HepG2 (cell line): ENCODE data around the gene MED23. TPM values are rescaled to one million over a fixed set of nuclear protein-coding genes. Genes with fewer than 3 reads are reported as not detected.

Source experiments
- CC2D1A ChIP-seq: sonication (generic); formaldehyde crosslinking; IDR thresholded peaks from 2 replicates; pipeline ENCODE4 v1.8.1; 2023; ENCODE audit warnings: mild to moderate bottlenecking, missing genetic modification reagents
- EHMT2 ChIP-seq: fragments of 200-600 bp; sonication (generic); IDR thresholded peaks from 2 replicates; pipeline ENCODE4 v1.7.0; 2017; ENCODE audit warnings: antibody characterized with exemption, low read depth, low read length, borderline replicate concordance
- ELF4 ChIP-seq: sonication (generic); formaldehyde crosslinking; IDR thresholded peaks from 2 replicates; pipeline ENCODE4 v1.5.0; 2020; ENCODE audit warnings: missing genetic modification reagents, mild to moderate bottlenecking, moderate library complexity, borderline replicate concordance
- ESRRA ChIP-seq: sonication (generic); formaldehyde crosslinking; IDR thresholded peaks from 2 replicates; pipeline ENCODE4 v1.5.1; 2020; ENCODE audit warnings: mild to moderate bottlenecking, low read depth, missing genetic modification reagents
- FIP1L1 ChIP-seq: fragments of 200-400 bp; formaldehyde crosslinking; IDR thresholded peaks from 2 replicates; pipeline ENCODE4 v1.6.1; 2018; ENCODE audit warnings: low read depth, mild to moderate bottlenecking, low read length, moderate library complexity, borderline replicate concordance; ENCODE audit not compliant: insufficient read depth
- GABPA ChIP-seq, 2 experiments: IDR thresholded peaks; 2 replicates each; pipeline ENCODE4 v1.6.1; 2011 to 2016; ENCODE audit warnings: low read depth in 2 of 2, low read length in 1 of 2, missing biosample characterization in 1 of 2, missing genetic modification characterization in 1 of 2
- GATAD1 ChIP-seq: IDR thresholded peaks from 2 replicates; pipeline ENCODE4 v1.6.1; 2016; ENCODE audit warnings: missing genetic modification reagents, missing compliant biosample characterization
- HDAC1 ChIP-seq: sonication (generic); formaldehyde crosslinking; IDR thresholded peaks from 2 replicates; pipeline ENCODE4 v1.5.1; 2020; ENCODE audit warnings: mild to moderate bottlenecking, missing genetic modification reagents
- HDAC2 ChIP-seq: sonication (generic); formaldehyde crosslinking; IDR thresholded peaks from 2 replicates; pipeline ENCODE4 v1.4.0; 2020; ENCODE audit warnings: missing genetic modification reagents
- MEIS1 ChIP-seq: sonication (generic); formaldehyde crosslinking; IDR thresholded peaks from 2 replicates; pipeline ENCODE4 v1.9.0; 2021; ENCODE audit warnings: mild to moderate bottlenecking, missing genetic modification reagents, moderate library complexity, borderline replicate concordance
- RARA ChIP-seq: IDR thresholded peaks from 2 replicates; pipeline ENCODE4 v1.6.1; 2016; ENCODE audit warnings: missing genetic modification reagents, missing compliant biosample characterization
- SP1 ChIP-seq, 2 experiments: fragments of 450-650 bp in 1 of 2; sonication (generic) in 1 of 2; formaldehyde crosslinking in 1 of 2; IDR thresholded peaks; 2 replicates each; pipeline versions ENCODE4 v1.4.0 to v1.6.1; 2016 to 2020; ENCODE audit warnings: missing genetic modification reagents in 1 of 2
- SP140L ChIP-seq: sonication (generic); formaldehyde crosslinking; IDR thresholded peaks from 2 replicates; pipeline ENCODE4 v1.4.0; 2020; ENCODE audit warnings: missing genetic modification reagents, borderline replicate concordance
- SUZ12 ChIP-seq: fragments of 150-350 bp; IDR thresholded peaks from 2 replicates; pipeline ENCODE4 v1.6.1; 2014; ENCODE audit warnings: low read depth, low read length
- ZNF317 ChIP-seq: sonication (generic); formaldehyde crosslinking; IDR thresholded peaks from 2 replicates; pipeline ENCODE4 v1.5.0; 2020; ENCODE audit warnings: mild to moderate bottlenecking, missing genetic modification reagents
- ZNF446 ChIP-seq: sonication (generic); formaldehyde crosslinking; IDR thresholded peaks from 2 replicates; pipeline ENCODE4 v1.5.0; 2020; ENCODE audit warnings: mild to moderate bottlenecking, missing genetic modification reagents
- ZNF510 ChIP-seq: sonication (generic); formaldehyde crosslinking; IDR thresholded peaks from 2 replicates; pipeline ENCODE4 v1.4.0; 2020; ENCODE audit warnings: low read depth, mild to moderate bottlenecking, missing genetic modification reagents
- ZNF720 ChIP-seq: sonication (generic); formaldehyde crosslinking; IDR thresholded peaks from 2 replicates; pipeline ENCODE4 v1.4.0; 2020; ENCODE audit warnings: missing genetic modification reagents
- ZNF761 ChIP-seq: sonication (generic); formaldehyde crosslinking; conservative IDR thresholded peaks from 2 replicates; pipeline ENCODE4 v1.4.0; 2020; ENCODE audit warnings: mild to moderate bottlenecking, missing genetic modification reagents
- polyA plus RNA-seq, 8 experiments: library from polyadenylated mRNA; depleted of rRNA in 3 of 8; stranded (reverse) in 7 of 8; unstranded in 1 of 8; fragments of >200 nt; fragmentation: Illumina TruSeq in 4 of 8; extraction: Trizol in 4 of 8; gene quantifications; 2 replicates each; pipeline versions ENCODE4 v1.2.1 to v1.2.3, GENCODE V29; 2011 to 2016; ENCODE audit warnings: low read depth in 4 of 8, missing spikeins in 1 of 8, mixed read lengths in 1 of 8; ENCODE audit not compliant: insufficient read depth in 1 of 8
- total RNA-seq, 5 experiments: library from RNA; depleted of rRNA; stranded (reverse); fragments of >200 nt; fragmentation: Illumina TruSeq; extraction: Trizol; gene quantifications; 2 replicates each; pipeline ENCODE4 v1.2.3, GENCODE V29; 2016; ENCODE audit warnings: low read depth in 1 of 5
- TF ChIP-seq, protein P1 (sequence below): IDR thresholded peaks from 2 replicates; pipeline ENCODE4 v1.6.1; 2016; ENCODE audit warnings: missing biosample characterization, missing genetic modification reagents, low read depth
- TF ChIP-seq, protein P2 (sequence below): sonication (generic); formaldehyde crosslinking; IDR thresholded peaks from 2 replicates; pipeline ENCODE4 v1.4.0; 2020; ENCODE audit warnings: missing genetic modification reagents
- TF ChIP-seq, protein P3 (sequence below): sonication (generic); formaldehyde crosslinking; conservative IDR thresholded peaks from 2 replicates; pipeline ENCODE4 v1.8.0; 2022; ENCODE audit warnings: low read depth, missing genetic modification reagents
- TF ChIP-seq, protein P4 (sequence below): IDR thresholded peaks from 2 replicates; pipeline ENCODE4 v1.6.1; 2016; ENCODE audit warnings: low read depth, control low read depth

The MED23 gene
- total and polyA plus RNA-seq, 2 of the 13 experiments (the other 11 are each of a cell fraction or from before 2014, with no cell fraction given), result 34.9 to 50.5 TPM

DNA sequence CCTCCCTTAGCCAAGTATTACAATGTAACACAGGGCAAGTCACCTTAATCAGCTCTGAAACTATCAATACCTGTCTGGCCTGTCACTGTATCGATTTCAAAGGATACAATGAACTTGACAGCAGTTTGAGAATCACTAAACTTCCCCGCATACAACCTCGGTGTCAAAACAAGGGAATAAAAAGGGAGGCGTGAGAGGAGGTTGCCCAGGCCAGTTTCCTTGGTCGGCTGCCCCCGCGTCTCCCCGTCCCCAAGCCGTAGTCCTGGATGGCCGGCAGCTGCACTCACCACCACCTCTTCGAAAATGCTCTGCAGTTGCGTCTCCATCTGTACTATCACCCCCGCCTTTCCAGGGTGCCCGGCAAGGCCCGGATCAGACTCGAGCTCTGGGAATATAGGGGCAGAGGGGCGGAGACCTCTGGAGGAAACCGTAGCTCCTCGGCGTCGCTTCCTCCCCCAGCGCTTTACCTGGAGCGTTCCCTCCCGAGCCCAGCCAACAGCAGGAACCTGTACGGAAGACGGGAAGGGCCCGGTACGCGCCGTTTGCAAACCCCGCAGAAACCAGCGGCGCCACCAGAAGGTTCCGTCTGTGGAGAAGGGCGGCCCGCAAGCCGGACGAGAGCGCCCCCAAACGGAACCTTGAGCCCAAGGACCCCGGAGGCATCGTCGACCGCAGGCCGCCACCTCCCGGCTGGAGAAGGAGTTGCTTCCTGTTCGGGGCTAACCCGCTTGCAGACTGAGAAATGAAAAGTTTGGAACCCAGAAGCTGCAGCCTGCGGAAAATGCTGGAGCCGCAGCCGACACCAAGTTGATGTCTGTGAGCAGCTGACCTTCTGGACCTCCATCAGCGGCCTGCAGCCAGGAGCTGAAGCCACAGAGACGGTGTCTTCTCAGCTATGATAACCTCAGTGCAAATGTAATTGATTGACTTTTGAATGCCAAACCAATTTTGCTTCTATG lies at the start of gene MED23 (continued):
- TF ChIP-seq, protein P1, sequence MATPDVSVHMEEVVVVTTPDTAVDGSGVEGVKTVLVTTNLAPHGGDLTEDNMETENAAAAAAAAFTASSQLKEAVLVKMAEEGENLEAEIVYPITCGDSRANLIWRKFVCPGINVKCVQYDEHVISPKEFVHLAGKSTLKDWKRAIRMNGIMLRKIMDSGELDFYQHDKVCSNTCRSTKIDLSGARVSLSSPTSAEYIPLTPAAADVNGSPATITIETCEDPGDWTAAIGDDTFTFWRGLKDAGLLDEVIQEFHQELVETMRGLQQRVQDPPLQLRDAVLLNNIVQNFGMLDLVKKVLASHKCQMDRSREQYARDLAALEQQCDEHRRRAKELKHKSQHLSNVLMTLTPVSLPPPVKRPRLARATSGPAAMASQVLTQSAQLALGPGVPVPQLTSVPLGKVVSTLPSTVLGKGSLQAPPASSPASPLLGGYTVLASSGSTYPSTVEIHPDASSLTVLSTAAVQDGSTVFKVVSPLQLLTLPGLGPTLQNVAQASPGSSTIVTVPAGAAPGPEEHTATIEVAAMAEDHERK (CRISPR knock-in tag), result peak; percentile 50; the same call in 1 of the 2 replicates
- TF ChIP-seq, protein P2, sequence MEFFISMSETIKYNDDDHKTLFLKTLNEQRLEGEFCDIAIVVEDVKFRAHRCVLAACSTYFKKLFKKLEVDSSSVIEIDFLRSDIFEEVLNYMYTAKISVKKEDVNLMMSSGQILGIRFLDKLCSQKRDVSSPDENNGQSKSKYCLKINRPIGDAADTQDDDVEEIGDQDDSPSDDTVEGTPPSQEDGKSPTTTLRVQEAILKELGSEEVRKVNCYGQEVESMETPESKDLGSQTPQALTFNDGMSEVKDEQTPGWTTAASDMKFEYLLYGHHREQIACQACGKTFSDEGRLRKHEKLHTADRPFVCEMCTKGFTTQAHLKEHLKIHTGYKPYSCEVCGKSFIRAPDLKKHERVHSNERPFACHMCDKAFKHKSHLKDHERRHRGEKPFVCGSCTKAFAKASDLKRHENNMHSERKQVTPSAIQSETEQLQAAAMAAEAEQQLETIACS (CRISPR knock-in tag), result peak; percentile 52; the same call in 1 of the 2 replicates
- TF ChIP-seq MEIS1 (CRISPR knock-in tag) (peak; percentile 99), ZNF510 (CRISPR knock-in tag) (peak; percentile 99), SUZ12 (0 out of 2 replicates have a peak, but pooled peaks have one; percentile 14), RARA (CRISPR knock-in tag) (peak; percentile 68), EHMT2 (peak; percentile 93; the same call in 1 of the 2 replicates), FIP1L1 (peak; percentile 98; the same call in 1 of the 2 replicates), ESRRA (CRISPR knock-in tag) (peak; percentile 92), ZNF761 (CRISPR knock-in tag) (peak; percentile 100), ZNF446 (CRISPR knock-in tag) (0 out of 2 replicates have a peak, but pooled peaks have one; percentile 29), GABPA (IDR thresholded peaks at IDR 0.05; ENCODE audit: low read depth, low read length) (peak; percentile 99), GABPA (CRISPR knock-in tag; IDR thresholded peaks at IDR 0.05; ENCODE audit: low read depth) (peak; percentile 99), HDAC1 (CRISPR knock-in tag) (peak; percentile 100), ZNF720 (peak; percentile 68), HDAC2 (CRISPR knock-in tag) (peak; percentile 98), GATAD1 (peak; percentile 99), CC2D1A (CRISPR knock-in tag) (peak; percentile 97), SP1 (IDR thresholded peaks at IDR 0.05) (no peak), SP1 (CRISPR knock-in tag; IDR thresholded peaks at IDR 0.05) (peak; percentile 95), ELF4 (CRISPR knock-in tag) (peak; percentile 69; the same call in 1 of the 2 replicates), ZNF317 (CRISPR knock-in tag) (peak; percentile 96), SP140L (CRISPR knock-in tag) (peak; percentile 99)
- TF ChIP-seq, protein P3, sequence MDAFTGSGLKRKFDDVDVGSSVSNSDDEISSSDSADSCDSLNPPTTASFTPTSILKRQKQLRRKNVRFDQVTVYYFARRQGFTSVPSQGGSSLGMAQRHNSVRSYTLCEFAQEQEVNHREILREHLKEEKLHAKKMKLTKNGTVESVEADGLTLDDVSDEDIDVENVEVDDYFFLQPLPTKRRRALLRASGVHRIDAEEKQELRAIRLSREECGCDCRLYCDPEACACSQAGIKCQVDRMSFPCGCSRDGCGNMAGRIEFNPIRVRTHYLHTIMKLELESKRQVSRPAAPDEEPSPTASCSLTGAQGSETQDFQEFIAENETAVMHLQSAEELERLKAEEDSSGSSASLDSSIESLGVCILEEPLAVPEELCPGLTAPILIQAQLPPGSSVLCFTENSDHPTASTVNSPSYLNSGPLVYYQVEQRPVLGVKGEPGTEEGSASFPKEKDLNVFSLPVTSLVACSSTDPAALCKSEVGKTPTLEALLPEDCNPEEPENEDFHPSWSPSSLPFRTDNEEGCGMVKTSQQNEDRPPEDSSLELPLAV, result no peak; the same call in 1 of the 2 replicates
- TF ChIP-seq, protein P4, sequence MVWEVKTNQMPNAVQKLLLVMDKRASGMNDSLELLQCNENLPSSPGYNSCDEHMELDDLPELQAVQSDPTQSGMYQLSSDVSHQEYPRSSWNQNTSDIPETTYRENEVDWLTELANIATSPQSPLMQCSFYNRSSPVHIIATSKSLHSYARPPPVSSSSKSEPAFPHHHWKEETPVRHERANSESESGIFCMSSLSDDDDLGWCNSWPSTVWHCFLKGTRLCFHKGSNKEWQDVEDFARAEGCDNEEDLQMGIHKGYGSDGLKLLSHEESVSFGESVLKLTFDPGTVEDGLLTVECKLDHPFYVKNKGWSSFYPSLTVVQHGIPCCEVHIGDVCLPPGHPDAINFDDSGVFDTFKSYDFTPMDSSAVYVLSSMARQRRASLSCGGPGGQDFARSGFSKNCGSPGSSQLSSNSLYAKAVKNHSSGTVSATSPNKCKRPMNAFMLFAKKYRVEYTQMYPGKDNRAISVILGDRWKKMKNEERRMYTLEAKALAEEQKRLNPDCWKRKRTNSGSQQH (CRISPR knock-in tag), result peak; percentile 92; the same call in 1 of the 2 replicates
